ENCODE data around the gene VPS41.

The VPS41 gene

GRCh38 chr7:38881015-38881414 lies 28.0 kb downstream of the VPS41 start:
- H3K9me3 ChIP-seq (ENCODE audit: control insufficient read depth, insufficient read depth, low read length) = no peaks in the 10 kb centered on the region
- H3K36me3 ChIP-seq (ENCODE audit: control insufficient read depth, insufficient read depth, low read length) = no peaks in the 10 kb centered on the region

DNA sequence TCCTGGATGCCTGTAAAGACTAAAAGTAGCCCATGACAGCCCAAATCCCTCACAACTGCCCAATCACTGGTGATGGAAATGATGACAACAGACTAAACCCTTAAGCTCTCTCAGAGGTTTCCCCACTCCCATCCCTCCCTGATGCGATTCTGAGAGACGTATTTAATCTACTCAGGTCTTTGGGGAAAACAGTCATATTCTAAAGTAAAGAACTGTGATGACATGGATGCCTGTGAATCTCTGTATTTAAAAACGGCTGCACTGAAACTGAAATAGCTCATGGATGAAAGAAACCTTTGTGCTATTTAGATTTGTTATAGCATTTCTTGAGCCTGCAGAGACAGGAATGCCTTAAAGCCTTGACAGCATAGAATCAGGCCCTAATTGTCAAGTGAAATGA lies 28.5 kb downstream of the VPS41 start:
- Histone ChIP-seq H3K9ac (ENCODE audit: low read depth, low read length) (no peak overlapping the region), H3K4me3 (ENCODE audit: low read depth, low read length) (no peak overlapping the region), H3K27ac (ENCODE audit: low read depth, low read length) (no peak overlapping the region), H3K27me3 (ENCODE audit: control insufficient read depth, insufficient read depth, low read length) (no peaks in the 10 kb centered on the region), H3K9me3 (ENCODE audit: control insufficient read depth, insufficient read depth, low read length) (no peaks in the 10 kb centered on the region), H3K36me3 (ENCODE audit: control insufficient read depth, insufficient read depth, low read length) (no peaks in the 10 kb centered on the region), H3K4me1 (ENCODE audit: control insufficient read depth, insufficient read depth, low read length) (peaks cover 3% of the 10 kb centered on the region; the same call in 1 of the 2 replicates)

More at GRCh38 chr7:38881015-38881414, 28.0 kb downstream of the VPS41 start:
- H3K9ac ChIP-seq (ENCODE audit: low read depth, low read length) = no peak overlapping the region
- H3K27me3 ChIP-seq (ENCODE audit: control insufficient read depth, insufficient read depth, low read length) = no peaks in the 10 kb centered on the region
- no peak overlapping the region for H3K27ac ChIP-seq (ENCODE audit: low read depth, low read length)
- H3K4me1 ChIP-seq (ENCODE audit: control insufficient read depth, insufficient read depth, low read length) = peaks cover 3% of the 10 kb centered on the region; the same call in 1 of the 2 replicates
- no peak overlapping the region for H3K4me3 ChIP-seq (ENCODE audit: low read depth, low read length)

DNA sequence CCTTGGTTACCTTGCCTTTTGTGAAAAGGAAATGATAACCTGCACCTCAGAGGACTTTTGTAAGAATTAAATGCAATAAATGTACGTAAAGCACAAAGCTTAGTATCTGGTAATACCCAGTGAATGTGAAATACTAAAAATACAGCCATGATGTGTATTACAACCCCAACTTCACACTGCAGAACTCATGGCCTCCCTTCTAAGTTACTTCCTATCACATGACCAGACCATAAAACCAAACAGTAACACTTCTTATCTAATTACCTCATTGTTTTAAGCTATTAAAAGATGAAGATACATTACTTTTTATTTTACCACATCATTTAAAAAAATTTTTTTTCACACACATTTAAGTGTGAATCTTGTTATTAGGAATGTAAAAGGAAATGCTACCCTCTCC lies 29.0 kb downstream of the VPS41 start:
- peaks cover 3% of the 10 kb centered on the region; the same call in 1 of the 2 replicates for H3K4me1 ChIP-seq (ENCODE audit: control insufficient read depth, insufficient read depth, low read length)
- H3K9me3 ChIP-seq (ENCODE audit: control insufficient read depth, insufficient read depth, low read length) = no peaks in the 10 kb centered on the region
- no peak overlapping the region for H3K9ac ChIP-seq (ENCODE audit: low read depth, low read length)
- no peaks in the 10 kb centered on the region for H3K36me3 ChIP-seq (ENCODE audit: control insufficient read depth, insufficient read depth, low read length)
- no peaks in the 10 kb centered on the region for H3K27me3 ChIP-seq (ENCODE audit: control insufficient read depth, insufficient read depth, low read length)
- H3K27ac ChIP-seq (ENCODE audit: low read depth, low read length) = no peak overlapping the region
- no peak overlapping the region for H3K4me3 ChIP-seq (ENCODE audit: low read depth, low read length)

DNA sequence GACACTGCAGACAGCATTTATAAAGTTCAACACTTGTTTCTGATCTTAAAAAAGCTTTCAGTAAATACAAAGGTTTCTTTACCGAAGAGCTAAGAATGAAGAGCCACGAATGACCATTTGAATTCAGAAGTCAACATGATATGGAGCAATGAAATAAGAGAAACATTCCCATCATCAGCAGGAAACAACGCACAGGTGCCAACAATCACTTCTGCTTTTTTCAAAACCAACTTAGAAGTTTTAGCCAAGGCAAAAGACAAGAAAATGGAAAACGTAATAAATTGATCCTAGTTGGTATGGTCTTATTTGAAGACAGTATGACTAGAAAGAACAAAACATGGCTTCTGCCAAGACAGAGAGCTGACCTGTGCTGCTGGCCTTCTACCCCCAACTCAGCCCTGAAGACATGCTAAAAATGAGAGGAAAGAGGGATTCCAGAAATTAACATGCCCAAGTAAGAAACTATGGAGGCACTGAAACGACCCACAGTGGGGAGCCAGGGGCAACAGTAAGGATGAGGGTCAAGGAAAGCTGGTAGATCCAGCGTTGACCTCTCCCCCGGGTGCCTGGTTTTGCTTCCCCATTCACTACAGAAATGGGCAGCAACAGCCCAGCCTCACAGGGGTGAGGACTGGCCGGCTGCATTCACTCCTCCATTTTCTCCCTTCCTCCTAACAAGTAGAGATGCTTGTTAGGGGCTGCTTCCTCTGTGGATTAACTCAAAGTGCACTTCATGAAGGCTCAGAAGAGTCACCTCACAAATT lies 30.1 kb downstream of the VPS41 start:
- no peak overlapping the region for H3K27ac ChIP-seq (ENCODE audit: low read depth, low read length)
- no peaks in the 10 kb centered on the region for H3K36me3 ChIP-seq (ENCODE audit: control insufficient read depth, insufficient read depth, low read length)
- H3K4me1 ChIP-seq (ENCODE audit: control insufficient read depth, insufficient read depth, low read length) = peaks cover 3% of the 10 kb centered on the region; the same call in 1 of the 2 replicates
- H3K9ac ChIP-seq (ENCODE audit: low read depth, low read length) = no peak overlapping the region
- H3K27me3 ChIP-seq (ENCODE audit: control insufficient read depth, insufficient read depth, low read length) = no peaks in the 10 kb centered on the region
- H3K4me3 ChIP-seq (ENCODE audit: low read depth, low read length) = no peak overlapping the region
- H3K9me3 ChIP-seq (ENCODE audit: control insufficient read depth, insufficient read depth, low read length) = no peaks in the 10 kb centered on the region

DNA sequence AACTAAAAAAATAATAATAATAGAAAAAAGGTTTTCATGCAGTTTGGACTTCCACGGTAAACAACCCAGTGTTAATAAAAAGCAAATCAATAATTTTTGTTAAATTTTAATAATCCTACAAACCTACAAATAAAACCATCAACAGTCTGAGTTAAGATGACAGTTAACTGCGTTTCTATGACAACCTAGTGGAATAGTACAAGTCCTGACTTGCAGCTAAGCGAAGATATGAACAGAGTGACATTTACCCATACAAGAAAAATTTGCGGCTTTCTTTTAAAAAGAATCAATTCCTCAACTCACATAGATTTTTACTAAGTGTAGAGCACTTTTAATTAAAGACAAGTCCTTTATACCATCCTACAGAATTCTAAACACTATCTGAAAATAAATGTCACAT lies 35.6 kb downstream of the VPS41 start:
- Histone ChIP-seq H3K4me3 (ENCODE audit: low read depth, low read length) (no peak overlapping the region), H3K27ac (ENCODE audit: low read depth, low read length) (no peak overlapping the region), H3K9ac (ENCODE audit: low read depth, low read length) (no peak overlapping the region), H3K4me1 (ENCODE audit: control insufficient read depth, insufficient read depth, low read length) (peaks cover 3% of the 10 kb centered on the region; the same call in 1 of the 2 replicates), H3K9me3 (ENCODE audit: control insufficient read depth, insufficient read depth, low read length) (no peaks in the 10 kb centered on the region), H3K36me3 (ENCODE audit: control insufficient read depth, insufficient read depth, low read length) (peaks cover 6% of the 10 kb centered on the region), H3K27me3 (ENCODE audit: control insufficient read depth, insufficient read depth, low read length) (no peaks in the 10 kb centered on the region)

DNA sequence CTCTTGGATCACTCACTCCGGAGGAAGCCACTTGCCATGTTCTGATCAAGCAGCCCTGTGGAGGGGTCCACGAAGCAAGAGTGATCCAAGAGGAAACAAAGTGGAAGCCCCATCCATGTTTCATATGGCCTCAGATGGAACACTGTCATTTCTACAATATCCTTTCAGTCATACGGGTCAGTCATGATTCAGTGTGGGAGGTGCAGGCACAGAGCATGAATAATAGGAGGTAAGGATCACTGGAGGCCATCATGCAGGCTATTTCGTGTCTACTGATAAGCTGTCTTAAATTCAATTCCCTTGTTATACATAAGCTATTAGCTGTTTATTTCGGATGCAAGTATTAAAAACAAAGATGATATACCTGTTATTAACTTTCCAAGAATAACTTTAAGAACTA lies 36.8 kb downstream of the VPS41 start:
- Histone ChIP-seq H3K9me3 (ENCODE audit: control insufficient read depth, insufficient read depth, low read length) (no peaks in the 10 kb centered on the region), H3K4me1 (ENCODE audit: control insufficient read depth, insufficient read depth, low read length) (peaks cover 3% of the 10 kb centered on the region; the same call in 1 of the 2 replicates), H3K9ac (ENCODE audit: low read depth, low read length) (no peak overlapping the region), H3K27ac (ENCODE audit: low read depth, low read length) (no peak overlapping the region), H3K27me3 (ENCODE audit: control insufficient read depth, insufficient read depth, low read length) (no peaks in the 10 kb centered on the region), H3K4me3 (ENCODE audit: low read depth, low read length) (no peak overlapping the region), H3K36me3 (ENCODE audit: control insufficient read depth, insufficient read depth, low read length) (peaks cover 16% of the 10 kb centered on the region)

DNA sequence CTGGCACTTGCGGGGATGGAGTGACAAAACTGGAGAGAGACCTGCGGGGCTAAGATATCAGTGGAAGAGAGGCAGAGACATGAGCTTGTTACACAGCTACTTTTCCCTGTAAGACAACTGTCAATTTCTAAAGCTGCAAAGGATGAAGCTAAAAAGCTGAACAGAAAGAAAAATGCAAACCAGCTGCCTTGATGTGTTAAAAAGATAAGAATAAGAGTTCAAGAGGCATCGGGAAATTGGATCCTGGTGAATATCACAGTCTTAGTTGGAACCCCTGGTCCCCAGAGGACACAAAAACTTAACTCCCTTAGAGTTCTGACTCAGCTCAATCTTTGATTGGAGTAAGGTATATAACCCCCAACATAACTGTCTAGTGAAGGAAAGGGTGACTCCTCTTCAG lies 38.8 kb downstream of the VPS41 start:
- no peaks in the 10 kb centered on the region for H3K9me3 ChIP-seq (ENCODE audit: control insufficient read depth, insufficient read depth, low read length)
- H3K4me1 ChIP-seq (ENCODE audit: control insufficient read depth, insufficient read depth, low read length) = no peaks in the 10 kb centered on the region
- H3K36me3 ChIP-seq (ENCODE audit: control insufficient read depth, insufficient read depth, low read length) = peaks cover 20% of the 10 kb centered on the region
- no peaks in the 10 kb centered on the region for H3K27me3 ChIP-seq (ENCODE audit: control insufficient read depth, insufficient read depth, low read length)
- H3K27ac ChIP-seq (ENCODE audit: low read depth, low read length) = no peak overlapping the region
- H3K4me3 ChIP-seq (ENCODE audit: low read depth, low read length) = no peak overlapping the region
- no peak overlapping the region for H3K9ac ChIP-seq (ENCODE audit: low read depth, low read length)

DNA sequence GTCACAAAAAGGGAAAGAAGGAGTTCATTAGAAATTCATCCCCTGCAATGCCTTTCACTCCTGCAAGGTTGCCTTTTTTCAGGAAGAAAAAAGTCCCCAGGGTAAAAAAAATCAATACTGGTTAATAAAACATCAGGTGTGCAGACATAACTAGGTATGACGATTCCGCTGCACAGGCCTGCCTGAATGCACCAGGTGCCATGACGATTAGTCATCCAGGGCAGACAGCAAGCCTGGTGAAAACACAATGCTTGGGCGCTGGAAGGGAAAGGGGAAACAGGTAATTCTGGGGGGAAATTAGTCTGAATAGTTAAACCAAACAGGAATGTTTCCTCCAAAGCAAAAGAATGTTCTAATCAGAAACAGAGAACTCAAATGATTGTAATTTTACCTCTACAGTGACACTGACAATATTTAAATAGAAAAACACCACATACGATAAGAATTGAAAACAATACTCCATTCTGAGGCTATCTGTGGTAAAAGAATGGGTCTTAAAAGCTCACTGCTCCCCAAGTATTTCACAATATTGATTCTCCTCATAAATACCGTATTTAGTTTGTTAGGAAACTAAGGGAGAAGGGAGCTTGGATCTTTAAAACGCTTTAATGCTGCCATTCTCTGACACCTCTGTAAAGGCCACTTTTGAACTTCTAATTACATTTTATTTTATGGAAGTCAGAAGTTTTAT lies 45.2 kb downstream of the VPS41 start:
- Histone ChIP-seq H3K9ac (ENCODE audit: low read depth, low read length) (no peak overlapping the region; the same call in 1 of the 2 replicates), H3K27me3 (ENCODE audit: control insufficient read depth, insufficient read depth, low read length) (no peaks in the 10 kb centered on the region), H3K4me3 (ENCODE audit: low read depth, low read length) (no peak overlapping the region), H3K36me3 (ENCODE audit: control insufficient read depth, insufficient read depth, low read length) (peaks cover 22% of the 10 kb centered on the region), H3K4me1 (ENCODE audit: control insufficient read depth, insufficient read depth, low read length) (peaks cover 10% of the 10 kb centered on the region), H3K9me3 (ENCODE audit: control insufficient read depth, insufficient read depth, low read length) (no peaks in the 10 kb centered on the region), H3K27ac (ENCODE audit: low read depth, low read length) (peak overlapping the region; percentile 68)

DNA sequence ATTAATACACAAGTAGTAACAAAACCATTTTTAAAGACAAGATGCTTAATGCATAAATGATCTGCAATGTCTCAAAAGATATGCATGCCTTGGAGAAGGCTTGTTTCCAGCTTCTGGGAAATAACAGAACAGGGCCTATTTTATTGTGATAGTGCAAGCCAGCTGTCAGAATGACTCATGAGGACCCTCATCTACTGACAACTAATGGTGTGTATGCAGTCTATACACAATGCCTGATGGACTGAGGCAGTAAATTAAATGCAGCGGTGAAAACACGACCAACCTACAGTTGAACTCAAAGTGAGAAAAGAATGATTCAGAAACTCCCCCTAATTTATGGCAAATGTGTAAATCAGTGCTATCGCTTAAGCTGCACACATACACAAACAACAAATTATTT lies 46.3 kb downstream of the VPS41 start:
- Histone ChIP-seq H3K9me3 (ENCODE audit: control insufficient read depth, insufficient read depth, low read length) (no peaks in the 10 kb centered on the region), H3K36me3 (ENCODE audit: control insufficient read depth, insufficient read depth, low read length) (peaks cover 11% of the 10 kb centered on the region), H3K27me3 (ENCODE audit: control insufficient read depth, insufficient read depth, low read length) (no peaks in the 10 kb centered on the region), H3K4me1 (ENCODE audit: control insufficient read depth, insufficient read depth, low read length) (peaks cover 10% of the 10 kb centered on the region), H3K9ac (ENCODE audit: low read depth, low read length) (no peak overlapping the region), H3K4me3 (ENCODE audit: low read depth, low read length) (no peak overlapping the region), H3K27ac (ENCODE audit: low read depth, low read length) (no peak overlapping the region)

- no peaks in the 10 kb centered on the region for H3K27me3 ChIP-seq (ENCODE audit: control insufficient read depth, insufficient read depth, low read length)
- peaks cover 5% of the 10 kb centered on the region; the same call in 1 of the 2 replicates for H3K36me3 ChIP-seq (ENCODE audit: control insufficient read depth, insufficient read depth, low read length)
- H3K4me3 ChIP-seq (ENCODE audit: low read depth, low read length) = no peak overlapping the region
- no peak overlapping the region for H3K27ac ChIP-seq (ENCODE audit: low read depth, low read length)
- no peak overlapping the region for H3K9ac ChIP-seq (ENCODE audit: low read depth, low read length)
- H3K9me3 ChIP-seq (ENCODE audit: control insufficient read depth, insufficient read depth, low read length) = no peaks in the 10 kb centered on the region
- H3K4me1 ChIP-seq (ENCODE audit: control insufficient read depth, insufficient read depth, low read length) = peaks cover 2% of the 10 kb centered on the region; the same call in 1 of the 2 replicates
Measured at GRCh38 chr7:38858259-38858884, 50.6 kb downstream of the VPS41 start.

DNA sequence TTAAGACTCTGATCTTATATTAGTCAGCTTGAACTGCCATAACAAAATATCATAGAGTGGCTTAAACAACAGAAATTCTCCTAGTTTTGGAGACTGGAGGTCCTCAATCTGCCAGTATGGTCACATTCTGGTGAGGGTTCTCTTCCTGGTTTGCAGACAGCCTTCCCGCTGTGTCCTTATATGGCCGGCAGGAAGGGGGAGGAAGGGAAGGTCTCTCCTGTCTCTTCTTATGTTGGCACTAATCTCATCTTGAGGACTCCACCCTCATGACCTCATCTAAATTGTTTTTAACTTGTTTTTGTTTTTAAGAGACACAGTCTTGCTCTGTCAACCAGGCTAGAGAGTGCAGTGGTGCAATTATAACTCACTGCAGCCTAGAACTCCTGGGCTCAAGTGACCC lies 53.1 kb downstream of the VPS41 start:
- H3K4me3 ChIP-seq (ENCODE audit: low read depth, low read length) = no peak overlapping the region
- H3K9me3 ChIP-seq (ENCODE audit: control insufficient read depth, insufficient read depth, low read length) = no peaks in the 10 kb centered on the region
- H3K9ac ChIP-seq (ENCODE audit: low read depth, low read length) = no peak overlapping the region
- H3K27me3 ChIP-seq (ENCODE audit: control insufficient read depth, insufficient read depth, low read length) = no peaks in the 10 kb centered on the region
- H3K36me3 ChIP-seq (ENCODE audit: control insufficient read depth, insufficient read depth, low read length) = no peaks in the 10 kb centered on the region
- peaks cover 3% of the 10 kb centered on the region; the same call in 1 of the 2 replicates for H3K4me1 ChIP-seq (ENCODE audit: control insufficient read depth, insufficient read depth, low read length)
- H3K27ac ChIP-seq (ENCODE audit: low read depth, low read length) = no peak overlapping the region

Data from HUES48 (cell line).